ENCODE measurements around the gene RAI14.

RAI14 gene

GRCh38 chr5:34655354-34655991 is 655 bp upstream of the RAI14 start:
- Histone ChIP-seq H3K4me3 (ENCODE audit: low read depth, low read length) (peak overlapping the region; percentile 78), H3K27ac (peak overlapping the region; percentile 99)

GRCh38 chr5:34656700-34657273 is 659 bp downstream of the RAI14 start:
- in situ Hi-C loops (cut with HindIII; ENCODE audit: low pct_ligation_motif_present, low sequenced_read_pairs) = no loop called here
- Histone ChIP-seq H3K4me3 (ENCODE audit: low read depth, low read length) (peak overlapping the region; percentile 78), H3K27ac (peak overlapping the region; percentile 99), H3K27me3 (replicated peaks) (no peaks in the 10 kb centered on the region), H3K36me3 (replicated peaks) (peaks cover 9% of the 10 kb centered on the region)
- no peak for DNase-seq
- no peak for TF ChIP-seq CTCF (IDR thresholded peaks at IDR 0.05; ENCODE audit: low read depth, low read length, missing control alignments)

More at GRCh38 chr5:34655354-34655991, 655 bp upstream of the RAI14 start:
- H3K27me3 ChIP-seq (replicated peaks) = no peaks in the 10 kb centered on the region
- in situ Hi-C loops (cut with HindIII; ENCODE audit: low pct_ligation_motif_present, low sequenced_read_pairs) = no loop called here
- H3K36me3 ChIP-seq (replicated peaks) = peaks cover 6% of the 10 kb centered on the region
- DNase-seq = peak; percentile 77
- TF ChIP-seq CTCF (IDR thresholded peaks at IDR 0.05; ENCODE audit: low read depth, low read length, missing control alignments) = no peak

GRCh38 chr5:34657274-34657921 is 1.3 kb downstream of the RAI14 start:
- Histone ChIP-seq H3K4me3 (ENCODE audit: low read depth, low read length) (peak overlapping the region; percentile 78), H3K27me3 (replicated peaks) (no peaks in the 10 kb centered on the region), H3K27ac (peak overlapping the region; percentile 99), H3K36me3 (replicated peaks) (peaks cover 9% of the 10 kb centered on the region)
- peak; percentile 9 for TF ChIP-seq CTCF (IDR thresholded peaks at IDR 0.05; ENCODE audit: low read depth, low read length, missing control alignments)
- no peak for DNase-seq
- in situ Hi-C loops (cut with HindIII; ENCODE audit: low pct_ligation_motif_present, low sequenced_read_pairs) = no loop called here

- DNase-seq = peak; percentile 62
- Histone ChIP-seq H3K36me3 (replicated peaks) (peaks cover 12% of the 10 kb centered on the region), H3K27me3 (replicated peaks) (no peaks in the 10 kb centered on the region), H3K27ac (peak overlapping the region; percentile 99), H3K4me3 (ENCODE audit: low read depth, low read length) (peak overlapping the region; percentile 78)
- TF ChIP-seq CTCF (IDR thresholded peaks at IDR 0.05; ENCODE audit: low read depth, low read length, missing control alignments) = peak; percentile 53
- in situ Hi-C loops (cut with HindIII; ENCODE audit: low pct_ligation_motif_present, low sequenced_read_pairs) = no loop called here
These were observed 1.9 kb downstream of the RAI14 start for GRCh38 chr5:34657988-34658387.

- H3K36me3 ChIP-seq (replicated peaks) = peaks cover 21% of the 10 kb centered on the region
- DNase-seq = no peak
- H3K4me3 ChIP-seq (ENCODE audit: low read depth, low read length) = peak overlapping the region; percentile 78
- peak overlapping the region; percentile 99 for H3K27ac ChIP-seq
- no peak for TF ChIP-seq CTCF (IDR thresholded peaks at IDR 0.05; ENCODE audit: low read depth, low read length, missing control alignments)
- in situ Hi-C loops (cut with HindIII; ENCODE audit: low pct_ligation_motif_present, low sequenced_read_pairs) = no loop called here
- no peaks in the 10 kb centered on the region for H3K27me3 ChIP-seq (replicated peaks)
These were observed 3.0 kb downstream of the RAI14 start for GRCh38 chr5:34659168-34659567.
